Progenitor cell of endocrine pancreas (in vitro differentiated cells): ENCODE measurements around the gene PBX2. TPM values are rescaled to one million over a fixed set of nuclear protein-coding genes. Genes with fewer than 3 reads are reported as not detected.
A peak's percentile ranks its signal among the peaks of the same experiment; 100 is the strongest.

Source experiments
- DNase-seq: peaks from one replicate; pipeline ENCODE4 v3.0.0; 2021; ENCODE audit warnings: low spot score; ENCODE audit not compliant: unreplicated experiment
- H3K27ac Mint-ChIP-seq: 2 replicates; pipeline ENCODE4 v1.8.0; 2021; ENCODE audit warnings: mild to moderate bottlenecking, moderate library complexity, mixed read lengths
- H3K27me3 Mint-ChIP-seq: 2 replicates; pipeline ENCODE4 v1.8.0; 2021; ENCODE audit warnings: mixed read lengths
- H3K36me3 Mint-ChIP-seq: 2 replicates; pipeline ENCODE4 v1.8.0; 2022; ENCODE audit warnings: mixed read lengths; ENCODE audit not compliant: insufficient read depth
- H3K4me1 Mint-ChIP-seq: 2 replicates; pipeline ENCODE4 v1.8.0; 2021; ENCODE audit warnings: low read depth, mixed read lengths
- H3K4me3 Mint-ChIP-seq: 2 replicates; pipeline ENCODE4 v1.8.0; 2021; ENCODE audit warnings: low read depth, mild to moderate bottlenecking, moderate library complexity, mixed read lengths
- H3K9me3 Mint-ChIP-seq: 2 replicates; pipeline ENCODE4 v1.8.0; 2021; ENCODE audit warnings: low read depth, mixed read lengths
- CTCF ChIP-seq: fragments of 200-600 bp; sonication (generic); IDR thresholded peaks from one replicate; pipeline ENCODE4 v1.5.0; 2021; ENCODE audit warnings: antibody characterized with exemption, mild to moderate bottlenecking; ENCODE audit not compliant: unreplicated experiment
- total RNA-seq: library from RNA; stranded (reverse); gene quantifications from 2 replicates; pipeline ENCODE4 v1.2.1, GENCODE V29; 2021

Gene PBX2
- total RNA-seq, 1 donor from 2014 or later = 261 TPM

- no peaks in the 10 kb centered on the region for H3K27me3 Mint-ChIP-seq
- H3K4me1 Mint-ChIP-seq = peaks cover 32% of the 10 kb centered on the region
- no peaks in the 10 kb centered on the region for H3K9me3 Mint-ChIP-seq
- H3K27ac Mint-ChIP-seq = peak overlapping the region; percentile 100
- DNase-seq = no peak
- H3K36me3 Mint-ChIP-seq = peaks cover 12% of the 10 kb centered on the region
- H3K4me3 Mint-ChIP-seq = peak overlapping the region; percentile 91
- no peak for TF ChIP-seq CTCF
Measured at GRCh38 chr6:32179766-32180405, 10.1 kb downstream of the PBX2 start.

GRCh38 chr6:32178547-32179440 is 11.2 kb downstream of the PBX2 start:
- Mint-ChIP-seq H3K4me3 (peak overlapping the region; percentile 91), H3K9me3 (no peaks in the 10 kb centered on the region), H3K4me1 (peaks cover 43% of the 10 kb centered on the region), H3K27me3 (no peaks in the 10 kb centered on the region), H3K27ac (peak overlapping the region; percentile 100), H3K36me3 (peaks cover 12% of the 10 kb centered on the region)
- TF ChIP-seq CTCF = no peak
- DNase-seq = no peak

- Mint-ChIP-seq H3K27me3 (no peaks in the 10 kb centered on the region), H3K4me3 (peak within 1 kb of the TSS; percentile 91), H3K27ac (peak within 1 kb of the TSS; percentile 100), H3K36me3 (peaks cover 12% of the 10 kb centered on the region), H3K4me1 (peaks cover 47% of the 10 kb centered on the region), H3K9me3 (no peaks in the 10 kb centered on the region)
- TF ChIP-seq CTCF = no peak
- DNase-seq = peak; percentile 92
Measured at GRCh38 chr6:32177788-32178546, 12.0 kb downstream of the PBX2 start, which contains the start of gene RNF5. Gene RNF5, plus strand, starts transcription at chr6:32178405. Its CDS starts 107 bp downstream, at chr6:32178512.

- Mint-ChIP-seq H3K9me3 (no peaks in the 10 kb centered on the region), H3K36me3 (peaks cover 12% of the 10 kb centered on the region), H3K27me3 (no peaks in the 10 kb centered on the region), H3K4me1 (peaks cover 51% of the 10 kb centered on the region), H3K27ac (peak overlapping the region; percentile 100), H3K4me3 (peak overlapping the region; percentile 91)
- TF ChIP-seq CTCF = no peak
- no peak for DNase-seq
Measured at GRCh38 chr6:32177183-32177787, 12.7 kb downstream of the PBX2 start.
